Measurements from ENCODE around the gene IPO9.
"Not testable (repeated sequence)": the region's sequence is repeated elsewhere in the genome, so short reads cannot be mapped to it uniquely, and the experiment has no call there.

The IPO9 gene

GRCh38 chr1:201899683-201900429, 70.9 kb downstream of the IPO9 start:
- no peaks in the 10 kb centered on the region for H3K79me2 ChIP-seq (ENCODE audit: insufficient read depth, low read length)
- no peak overlapping the region for H3K4me3 ChIP-seq (ENCODE audit: low read depth, low read length, poor library complexity, severe bottlenecking)
- TF ChIP-seq CTCF (IDR thresholded peaks at IDR 0.05; ENCODE audit: low read length) (no peak), EZH2 (IDR thresholded peaks at IDR 0.05; ENCODE audit: borderline replicate concordance, low read length) (no peak)
- no peak overlapping the region for H3K27ac ChIP-seq (ENCODE audit: low read depth, low read length, poor library complexity, severe bottlenecking)
- no peaks in the 10 kb centered on the region for H3K4me1 ChIP-seq (ENCODE audit: insufficient read depth, low read length, severe bottlenecking)
- H3K9ac ChIP-seq (ENCODE audit: low read length): no peak overlapping the region
- H3F3A ChIP-seq (ENCODE audit: insufficient read depth, low read length): no peaks in the 10 kb centered on the region
- H3K4me2 ChIP-seq (ENCODE audit: low read length): no peak overlapping the region
- H3K27me3 ChIP-seq (ENCODE audit: insufficient read depth, low read length): no peaks in the 10 kb centered on the region
- no peaks in the 10 kb centered on the region for H4K20me1 ChIP-seq (ENCODE audit: insufficient read depth, low read length)
- no peaks in the 10 kb centered on the region for H3K9me2 ChIP-seq (ENCODE audit: low read depth, low read length)
- H3K36me3 ChIP-seq (ENCODE audit: insufficient read depth, low read length): no peaks in the 10 kb centered on the region
- no peaks in the 10 kb centered on the region for H3K9me3 ChIP-seq (ENCODE audit: low read length)
- no peak overlapping the region for H2AFZ ChIP-seq (ENCODE audit: low read length)

DNA sequence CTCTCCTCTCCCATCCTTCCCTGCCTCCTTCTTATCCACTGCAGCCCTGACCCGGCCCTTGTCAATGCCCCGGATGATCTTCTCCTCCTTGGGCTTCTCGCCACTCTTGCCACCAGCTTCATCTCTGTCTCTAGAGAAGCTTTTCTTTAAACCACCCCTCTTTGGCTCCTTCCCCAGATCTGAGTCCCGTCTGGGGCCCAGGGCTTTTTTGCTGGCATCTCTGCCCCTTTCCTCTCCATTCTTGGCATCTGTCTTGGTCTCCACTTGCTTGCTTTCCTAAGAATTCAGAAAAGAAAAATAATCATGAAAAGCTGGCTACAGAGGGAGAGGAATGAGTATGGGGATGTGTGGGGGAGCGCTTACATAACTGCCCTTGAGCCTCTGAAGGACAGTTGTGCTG, 71.5 kb downstream of the IPO9 start:
- H3K4me3 ChIP-seq (ENCODE audit: low read depth, low read length, poor library complexity, severe bottlenecking): no peak overlapping the region
- H3K9ac ChIP-seq (ENCODE audit: low read length): no peak overlapping the region
- TF ChIP-seq CTCF (IDR thresholded peaks at IDR 0.05; ENCODE audit: low read length): no peak
- no peak for TF ChIP-seq EZH2 (IDR thresholded peaks at IDR 0.05; ENCODE audit: borderline replicate concordance, low read length)

DNA sequence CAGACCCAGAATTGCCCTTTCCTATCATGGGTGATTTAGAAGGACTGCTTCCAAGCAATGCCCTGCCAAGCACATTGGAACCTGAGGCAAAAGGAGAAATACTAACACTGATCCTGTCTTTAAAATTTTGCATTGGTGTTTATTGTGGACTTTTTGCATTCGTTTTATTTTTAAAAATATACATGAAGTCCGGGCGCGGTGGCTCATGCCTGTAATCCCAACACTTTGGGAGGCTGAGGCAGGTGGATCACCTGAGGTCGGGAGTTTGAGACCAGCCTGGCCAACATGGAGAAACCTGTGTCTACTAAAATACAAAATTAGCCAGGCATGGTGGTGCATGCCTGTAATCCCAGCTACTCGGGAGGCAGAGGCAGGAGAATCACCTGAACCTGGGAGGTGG, 72.1 kb downstream of the IPO9 start:
- not testable (repeated sequence) for H3K4me1 ChIP-seq (ENCODE audit: insufficient read depth, low read length, severe bottlenecking); H3K27me3 ChIP-seq (ENCODE audit: insufficient read depth, low read length); H3K9me2 ChIP-seq (ENCODE audit: low read depth, low read length); H3K27ac ChIP-seq (ENCODE audit: low read depth, low read length, poor library complexity, severe bottlenecking); H2AFZ ChIP-seq (ENCODE audit: low read length); H3K4me2 ChIP-seq (ENCODE audit: low read length); H3K79me2 ChIP-seq (ENCODE audit: insufficient read depth, low read length); H3F3A ChIP-seq (ENCODE audit: insufficient read depth, low read length); H3K9me3 ChIP-seq (ENCODE audit: low read length); H3K4me3 ChIP-seq (ENCODE audit: low read depth, low read length, poor library complexity, severe bottlenecking); H4K20me1 ChIP-seq (ENCODE audit: insufficient read depth, low read length); H3K36me3 ChIP-seq (ENCODE audit: insufficient read depth, low read length); H3K9ac ChIP-seq (ENCODE audit: low read length)

More for the DNA sequence above, 71.5 kb downstream of the IPO9 start:
- no peak overlapping the region for H3K4me2 ChIP-seq (ENCODE audit: low read length)
- no peaks in the 10 kb centered on the region for H4K20me1 ChIP-seq (ENCODE audit: insufficient read depth, low read length)
- no peaks in the 10 kb centered on the region for H3K4me1 ChIP-seq (ENCODE audit: insufficient read depth, low read length, severe bottlenecking)
- no peaks in the 10 kb centered on the region for H3K79me2 ChIP-seq (ENCODE audit: insufficient read depth, low read length)
- H2AFZ ChIP-seq (ENCODE audit: low read length): no peak overlapping the region
- H3K9me2 ChIP-seq (ENCODE audit: low read depth, low read length): no peaks in the 10 kb centered on the region
- no peaks in the 10 kb centered on the region for H3K36me3 ChIP-seq (ENCODE audit: insufficient read depth, low read length)
- no peaks in the 10 kb centered on the region for H3F3A ChIP-seq (ENCODE audit: insufficient read depth, low read length)
- no peaks in the 10 kb centered on the region for H3K27me3 ChIP-seq (ENCODE audit: insufficient read depth, low read length)
- no peaks in the 10 kb centered on the region for H3K9me3 ChIP-seq (ENCODE audit: low read length)
- H3K27ac ChIP-seq (ENCODE audit: low read depth, low read length, poor library complexity, severe bottlenecking): no peak overlapping the region

DNA sequence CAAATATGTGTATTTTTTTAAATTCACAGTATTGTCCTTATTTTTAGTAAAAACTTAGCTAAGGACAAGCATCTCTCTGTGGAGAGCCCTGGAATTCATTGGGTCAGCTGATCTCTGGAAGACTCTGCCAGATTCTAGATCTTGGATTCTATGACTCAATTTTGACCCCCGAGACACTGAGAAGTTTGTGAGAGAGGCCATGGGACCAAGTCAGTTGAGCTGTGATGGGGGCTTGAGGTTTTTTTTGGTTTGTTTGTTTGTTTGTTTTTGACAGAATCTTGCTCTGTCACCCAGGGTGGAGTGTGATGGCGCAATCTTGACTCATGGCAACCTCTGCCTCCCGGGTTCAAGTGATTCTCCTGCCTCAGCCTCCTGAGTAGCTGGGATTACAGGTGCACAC, 73.2 kb downstream of the IPO9 start:
- TF ChIP-seq EZH2 (IDR thresholded peaks at IDR 0.05; ENCODE audit: borderline replicate concordance, low read length): no peak
- TF ChIP-seq CTCF (IDR thresholded peaks at IDR 0.05; ENCODE audit: low read length): no peak
- Histone ChIP-seq H3K79me2 (ENCODE audit: insufficient read depth, low read length) (no peaks in the 10 kb centered on the region), H3F3A (ENCODE audit: insufficient read depth, low read length) (no peaks in the 10 kb centered on the region), H2AFZ (ENCODE audit: low read length) (no peak overlapping the region), H3K27ac (ENCODE audit: low read depth, low read length, poor library complexity, severe bottlenecking) (no peak overlapping the region), H3K4me2 (ENCODE audit: low read length) (no peak overlapping the region), H3K9me3 (ENCODE audit: low read length) (no peaks in the 10 kb centered on the region), H3K4me1 (ENCODE audit: insufficient read depth, low read length, severe bottlenecking) (no peaks in the 10 kb centered on the region), H3K9me2 (ENCODE audit: low read depth, low read length) (no peaks in the 10 kb centered on the region), H3K27me3 (ENCODE audit: insufficient read depth, low read length) (no peaks in the 10 kb centered on the region), H3K4me3 (ENCODE audit: low read depth, low read length, poor library complexity, severe bottlenecking) (no peak overlapping the region), H3K9ac (ENCODE audit: low read length) (no peak overlapping the region), H3K36me3 (ENCODE audit: insufficient read depth, low read length) (no peaks in the 10 kb centered on the region), H4K20me1 (ENCODE audit: insufficient read depth, low read length) (no peaks in the 10 kb centered on the region)
